Ishikawa (cell line): Measurements from ENCODE around the gene USP17L11.
"Not testable (repeated sequence)": the region's sequence is repeated elsewhere in the genome, so short reads cannot be mapped to it uniquely, and the experiment has no call there.

ENCODE experiments used
- CREB1 ChIP-seq: IDR thresholded peaks from 2 replicates; pipeline ENCODE4 v1.6.1; 2012; ENCODE audit warnings: low read depth
- EGR1 ChIP-seq: IDR thresholded peaks from 2 replicates; pipeline ENCODE4 v1.6.1; 2012
- EP300 ChIP-seq: IDR thresholded peaks from 2 replicates; pipeline ENCODE4 v1.6.1; 2012; ENCODE audit warnings: borderline replicate concordance
- FOXM1 ChIP-seq: IDR thresholded peaks from 2 replicates; pipeline ENCODE4 v1.6.1; 2012; ENCODE audit warnings: low read depth, borderline replicate concordance
- RAD21 ChIP-seq: IDR thresholded peaks from 2 replicates; pipeline ENCODE4 v1.6.1; 2012; ENCODE audit warnings: low read depth
- REST ChIP-seq: IDR thresholded peaks from 2 replicates; pipeline ENCODE4 v1.6.1; 2012; ENCODE audit warnings: low read depth, mild to moderate bottlenecking
- TAF1 ChIP-seq: IDR thresholded peaks from 2 replicates; pipeline ENCODE4 v1.6.1; 2012; ENCODE audit warnings: low read depth, mild to moderate bottlenecking
- YY1 ChIP-seq: IDR thresholded peaks from 2 replicates; pipeline ENCODE4 v1.6.1; 2012; ENCODE audit warnings: low read depth

GRCh38 chr4:9257824-9258223 is 42.6 kb downstream of the USP17L11 start, which contains the start of gene USP17L20:
- not testable (repeated sequence) for TF ChIP-seq FOXM1, TAF1, CREB1, RAD21, YY1, EP300, EGR1, REST
